Measurements from ENCODE around the gene ITPR1. TPM values are rescaled to one million over a fixed set of nuclear protein-coding genes. Genes with fewer than 3 reads are reported as not detected.
A peak's percentile ranks its signal among the peaks of the same experiment; 100 is the strongest.
"Not testable (repeated sequence)": the region's sequence is repeated elsewhere in the genome, so short reads cannot be mapped to it uniquely, and the experiment has no call there.

ITPR1 gene
- total RNA-seq: 10 to 100 TPM; 72.4 to 72.8 TPM
- polyA plus RNA-seq: 10 to 100 TPM in 1 of 2 donors, 1 to 10 TPM in 1; 6.1 to 16.0 TPM

- no peaks in the 10 kb centered on the region for H3K9me3 ChIP-seq (ENCODE audit: control insufficient read depth in 1 of 2, low read length in 2 of 2)
- H3K27ac ChIP-seq (ENCODE audit: low read depth, low read length): peak within 1 kb of the TSS; percentile 71
- POLR2A ChIA-PET (ENCODE audit: partially characterized antibody): interaction anchor here (0.5 to 5.6 kb wide), 35 partner anchors 10 to 1329 kb away, joined by 3 to 106 read pairs (median 4); partner anchors contain the start of genes ARL8B, EDEM1 and SUMF1
- DNase-seq: peak; percentile 97 to 99 (median 98)
- intact Hi-C loops (cut with micrococcal nuclease): loop anchor here (1.0 to 10.0 kb wide), 10 partner anchors 26 to 1366 kb away; partner anchors contain the start of genes ARL8B, EDEM1, SETMAR and SUMF1
- H3K27me3 ChIP-seq (ENCODE audit: insufficient read depth, low read length): no peaks in the 10 kb centered on the region
- CTCF ChIA-PET (ENCODE audit: partially characterized antibody): interaction anchor here (0.6 to 4.4 kb wide), 10 partner anchors 12 to 703 kb away, joined by 3 to 28 read pairs (median 11); partner anchors contain the start of gene SUMF1
- Mint-ChIP-seq H3K9me3 (no peaks in the 10 kb centered on the region), H3K36me3 (peaks cover 6 to 19% of the 10 kb centered on the region in 2 donors), H3K27ac (peak within 1 kb of the TSS; percentile 90 to 95 (median 94)), H3K4me3 (peak within 1 kb of the TSS; percentile 91 to 98 (median 96)), H3K4me1 (peaks cover 27 to 51% (median 42%) of the 10 kb centered on the region in 4 donors), H3K27me3 (peaks cover 2 to 3% of the 10 kb centered on the region in 2 donors)
- peaks cover 41% of the 10 kb centered on the region for H3K4me1 ChIP-seq (ENCODE audit: insufficient read depth, low read length)
- H3K36me3 ChIP-seq (ENCODE audit: insufficient read depth, low read length): no peaks in the 10 kb centered on the region
- peak within 1 kb of the TSS; percentile 76 to 87 for H3K4me3 ChIP-seq (ENCODE audit: low read length in 2 of 2)
Observed at GRCh38 chr3:4493014-4493940, at the start of gene ITPR1. Gene ITPR1 (plus strand): TSS chr3:4493348. CDS start chr3:4516492, 23,144 bp downstream.

- peaks cover 21% of the 10 kb centered on the region for H3K36me3 ChIP-seq (ENCODE audit: insufficient read depth, low read length)
- Mint-ChIP-seq H3K4me1 (peaks cover 0 to 1% (median 0%) of the 10 kb centered on the region in 4 donors), H3K36me3 (peaks cover 63 to 64% of the 10 kb centered on the region in 2 donors), H3K9me3 (no peaks in the 10 kb centered on the region), H3K4me3 (no peak overlapping the region), H3K27me3 (no peaks in the 10 kb centered on the region), H3K27ac (no peak overlapping the region)
- H3K4me3 ChIP-seq (ENCODE audit: low read length in 2 of 2): no peak overlapping the region
- ChIA-PET CTCF (ENCODE audit: partially characterized antibody) (no interaction called here), POLR2A (ENCODE audit: partially characterized antibody) (interaction anchor here (0.9 kb wide), 1 partner anchor 20 kb away, joined by 3 read pairs; the partner anchor contains the start of gene SUMF1)
- intact Hi-C loops (cut with micrococcal nuclease): loop anchor here (5.0 kb wide), 1 partner anchor 45 kb away; the partner anchor contains the start of gene ITPR1
- H3K27me3 ChIP-seq (ENCODE audit: insufficient read depth, low read length): no peaks in the 10 kb centered on the region
- H3K4me1 ChIP-seq (ENCODE audit: insufficient read depth, low read length): no peaks in the 10 kb centered on the region
- H3K27ac ChIP-seq (ENCODE audit: low read depth, low read length): no peak overlapping the region
- no peak for DNase-seq
- no peaks in the 10 kb centered on the region for H3K9me3 ChIP-seq (ENCODE audit: control insufficient read depth in 1 of 2, low read length in 2 of 2)
Observed at GRCh38 chr3:4447295-4447999, 45.7 kb upstream of the ITPR1 start.

- Mint-ChIP-seq H3K9me3 (no peaks in the 10 kb centered on the region), H3K27me3 (no peaks in the 10 kb centered on the region), H3K27ac (peak overlapping the region in 1 of 7 donors; percentile 63), H3K36me3 (peaks cover 64% of the 10 kb centered on the region in 2 donors), H3K4me1 (peaks cover 0 to 4% (median 0%) of the 10 kb centered on the region in 4 donors), H3K4me3 (no peak overlapping the region)
- DNase-seq: no peak
- no peaks in the 10 kb centered on the region for H3K9me3 ChIP-seq (ENCODE audit: control insufficient read depth in 1 of 2, low read length in 2 of 2)
- intact Hi-C loops (cut with micrococcal nuclease): loop anchor here (5.0 kb wide), 1 partner anchor 44 kb away; the partner anchor contains the start of gene ITPR1
- H3K27me3 ChIP-seq (ENCODE audit: insufficient read depth, low read length): no peaks in the 10 kb centered on the region
- H3K4me1 ChIP-seq (ENCODE audit: insufficient read depth, low read length): no peaks in the 10 kb centered on the region
- H3K27ac ChIP-seq (ENCODE audit: low read depth, low read length): no peak overlapping the region
- POLR2A ChIA-PET (ENCODE audit: partially characterized antibody): no interaction called here
- peaks cover 21% of the 10 kb centered on the region for H3K36me3 ChIP-seq (ENCODE audit: insufficient read depth, low read length)
- no peak overlapping the region for H3K4me3 ChIP-seq (ENCODE audit: low read length in 2 of 2)
- CTCF ChIA-PET (ENCODE audit: partially characterized antibody): interaction anchor here (0.8 to 1.2 kb wide), 2 partner anchors 185 to 263 kb away, joined by 3 to 4 read pairs; no protein-coding TSS in a partner anchor
Observed at GRCh38 chr3:4448187-4448586, 45.0 kb upstream of the ITPR1 start.

- H3K4me3 Mint-ChIP-seq: no peak overlapping the region
- ChIA-PET CTCF (ENCODE audit: partially characterized antibody) (interaction anchor here (1.2 kb wide), 1 partner anchor 262 kb away, joined by 3 read pairs; no protein-coding TSS in a partner anchor), POLR2A (ENCODE audit: partially characterized antibody) (no interaction called here)
- H3K36me3 Mint-ChIP-seq: peaks cover 58 to 59% of the 10 kb centered on the region in 2 donors
- H3K36me3 ChIP-seq (ENCODE audit: insufficient read depth, low read length): peaks cover 21% of the 10 kb centered on the region
- H3K4me3 ChIP-seq (ENCODE audit: low read length in 2 of 2): no peak overlapping the region
- H3K4me1 Mint-ChIP-seq: peaks cover 0 to 4% (median 0%) of the 10 kb centered on the region in 4 donors
- H3K27me3 Mint-ChIP-seq: no peaks in the 10 kb centered on the region
- no peak overlapping the region for H3K27ac Mint-ChIP-seq
- H3K9me3 Mint-ChIP-seq: no peaks in the 10 kb centered on the region
- intact Hi-C loops (cut with micrococcal nuclease): loop anchor here (5.0 kb wide), 1 partner anchor 43 kb away; the partner anchor contains the start of gene ITPR1
- H3K4me1 ChIP-seq (ENCODE audit: insufficient read depth, low read length): no peaks in the 10 kb centered on the region
- no peak for DNase-seq
- no peak overlapping the region for H3K27ac ChIP-seq (ENCODE audit: low read depth, low read length)
- H3K27me3 ChIP-seq (ENCODE audit: insufficient read depth, low read length): no peaks in the 10 kb centered on the region
- H3K9me3 ChIP-seq (ENCODE audit: control insufficient read depth in 1 of 2, low read length in 2 of 2): no peaks in the 10 kb centered on the region
Observed at GRCh38 chr3:4449043-4449805, 43.9 kb upstream of the ITPR1 start.

GRCh38 chr3:4454142-4454541 lies 39.0 kb upstream of the ITPR1 start:
- intact Hi-C loops (cut with micrococcal nuclease): no loop called here
- ChIA-PET CTCF (ENCODE audit: partially characterized antibody) (no interaction called here), POLR2A (ENCODE audit: partially characterized antibody) (no interaction called here)
- Histone ChIP-seq H3K27me3 (ENCODE audit: insufficient read depth, low read length) (no peaks in the 10 kb centered on the region), H3K4me3 (ENCODE audit: low read length in 2 of 2) (no peak overlapping the region), H3K9me3 (ENCODE audit: control insufficient read depth in 1 of 2, low read length in 2 of 2) (no peaks in the 10 kb centered on the region), H3K36me3 (ENCODE audit: insufficient read depth, low read length) (peaks cover 13% of the 10 kb centered on the region), H3K4me1 (ENCODE audit: insufficient read depth, low read length) (no peaks in the 10 kb centered on the region), H3K27ac (ENCODE audit: low read depth, low read length) (no peak overlapping the region)
- Mint-ChIP-seq H3K9me3 (no peaks in the 10 kb centered on the region), H3K4me3 (no peak overlapping the region), H3K27me3 (no peaks in the 10 kb centered on the region), H3K4me1 (peaks cover 0 to 6% (median under 1%) of the 10 kb centered on the region in 4 donors), H3K36me3 (peaks cover 21 to 27% of the 10 kb centered on the region in 2 donors), H3K27ac (no peak overlapping the region)
- no peak for DNase-seq

- H3K36me3 Mint-ChIP-seq; H3K9me3 ChIP-seq (ENCODE audit: control insufficient read depth in 1 of 2, low read length in 2 of 2); H3K4me3 ChIP-seq (ENCODE audit: low read length in 2 of 2); H3K4me1 Mint-ChIP-seq; H3K4me1 ChIP-seq (ENCODE audit: insufficient read depth, low read length); DNase-seq; POLR2A ChIA-PET (ENCODE audit: partially characterized antibody); H3K4me3 Mint-ChIP-seq; H3K27ac Mint-ChIP-seq; H3K27me3 Mint-ChIP-seq; CTCF ChIA-PET (ENCODE audit: partially characterized antibody); H3K27ac ChIP-seq (ENCODE audit: low read depth, low read length); H3K27me3 ChIP-seq (ENCODE audit: insufficient read depth, low read length); intact Hi-C loops (cut with micrococcal nuclease); H3K9me3 Mint-ChIP-seq; H3K36me3 ChIP-seq (ENCODE audit: insufficient read depth, low read length): not testable (repeated sequence)
Observed at GRCh38 chr3:4456780-4457179, 36.4 kb upstream of the ITPR1 start.
